Measurements from ENCODE around the gene FN3KRP.

DNA sequence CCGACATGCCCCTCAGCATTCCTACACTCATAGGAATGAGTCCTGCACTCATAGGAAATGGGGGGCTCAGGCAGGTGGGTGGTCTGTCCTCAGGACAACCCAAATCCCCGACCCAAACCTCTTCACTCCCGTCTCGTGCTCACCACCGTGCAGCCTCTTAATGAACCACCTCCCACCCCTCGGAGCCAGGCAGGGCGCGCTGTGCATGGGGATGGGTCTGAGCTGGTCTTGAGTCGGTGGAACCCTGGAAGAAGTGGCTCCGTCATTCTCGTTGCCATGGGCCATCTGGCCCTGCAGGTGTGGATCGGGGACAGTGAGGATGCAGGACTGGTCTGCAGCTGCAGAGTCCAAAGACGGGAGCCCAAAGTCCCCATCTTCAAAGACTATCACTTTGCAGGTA is 11.6 kb upstream of the FN3KRP start:
- TF ChIP-seq POLR2A (IDR thresholded peaks at IDR 0.05) (no peak), POLR2AphosphoS5 (IDR thresholded peaks at IDR 0.05) (no peak)
- TF ChIP-seq, protein P1, sequence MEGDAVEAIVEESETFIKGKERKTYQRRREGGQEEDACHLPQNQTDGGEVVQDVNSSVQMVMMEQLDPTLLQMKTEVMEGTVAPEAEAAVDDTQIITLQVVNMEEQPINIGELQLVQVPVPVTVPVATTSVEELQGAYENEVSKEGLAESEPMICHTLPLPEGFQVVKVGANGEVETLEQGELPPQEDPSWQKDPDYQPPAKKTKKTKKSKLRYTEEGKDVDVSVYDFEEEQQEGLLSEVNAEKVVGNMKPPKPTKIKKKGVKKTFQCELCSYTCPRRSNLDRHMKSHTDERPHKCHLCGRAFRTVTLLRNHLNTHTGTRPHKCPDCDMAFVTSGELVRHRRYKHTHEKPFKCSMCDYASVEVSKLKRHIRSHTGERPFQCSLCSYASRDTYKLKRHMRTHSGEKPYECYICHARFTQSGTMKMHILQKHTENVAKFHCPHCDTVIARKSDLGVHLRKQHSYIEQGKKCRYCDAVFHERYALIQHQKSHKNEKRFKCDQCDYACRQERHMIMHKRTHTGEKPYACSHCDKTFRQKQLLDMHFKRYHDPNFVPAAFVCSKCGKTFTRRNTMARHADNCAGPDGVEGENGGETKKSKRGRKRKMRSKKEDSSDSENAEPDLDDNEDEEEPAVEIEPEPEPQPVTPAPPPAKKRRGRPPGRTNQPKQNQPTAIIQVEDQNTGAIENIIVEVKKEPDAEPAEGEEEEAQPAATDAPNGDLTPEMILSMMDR (IDR thresholded peaks at IDR 0.05), result no peak
